HFF-Myc (cell line): ENCODE results near the gene INS.
"Not testable (repeated sequence)": the region's sequence is repeated elsewhere in the genome, so short reads cannot be mapped to it uniquely, and the experiment has no call there.

ENCODE experiments used
- DNase-seq: peaks from one replicate; pipeline ENCODE4 v3.0.0-alpha.2; 2011; ENCODE audit warnings: low read depth; ENCODE audit errors: extremely low read depth
- H3K4me3 ChIP-seq: replicated peaks from 2 replicates; pipeline ENCODE4 v1.5.1; 2011; ENCODE audit warnings: low read depth, mild to moderate bottlenecking, control low read depth, low read length
- TF ChIP-seq, protein P1 (sequence below): IDR thresholded peaks from 2 replicates; pipeline ENCODE4 v1.5.1; 2012; ENCODE audit warnings: mild to moderate bottlenecking, low read depth, low read length, control low read depth; ENCODE audit errors: missing control alignments

INS gene

DNA sequence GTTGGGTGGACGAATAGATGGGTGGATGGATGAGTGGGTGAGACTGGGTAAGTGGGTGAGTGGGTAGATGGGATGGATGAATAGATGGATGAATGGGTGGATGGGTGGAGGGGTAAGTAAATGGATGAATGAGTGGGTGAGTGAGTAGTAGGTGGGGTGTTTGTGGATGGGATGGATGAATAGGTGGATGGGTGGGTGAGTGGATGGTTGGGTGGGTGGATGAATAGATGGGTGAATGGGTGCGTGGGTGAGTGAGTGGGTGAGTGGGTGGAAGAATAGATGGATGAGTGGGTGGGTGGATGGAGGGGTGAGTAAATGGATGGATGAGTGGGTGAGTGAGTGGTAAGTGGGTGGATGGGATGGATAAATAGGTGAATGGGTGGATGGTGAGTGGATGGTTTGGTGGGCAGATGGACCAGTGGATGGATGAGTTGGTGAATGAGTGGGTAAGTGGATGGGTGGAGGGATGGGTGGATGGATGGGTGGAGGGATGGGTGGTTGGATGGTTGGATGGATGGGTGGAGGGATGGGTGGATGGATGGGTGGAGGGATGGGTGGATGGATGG, 34.4 kb downstream of the INS start:
- no peak overlapping the region for H3K4me3 ChIP-seq
- TF ChIP-seq, protein P1, sequence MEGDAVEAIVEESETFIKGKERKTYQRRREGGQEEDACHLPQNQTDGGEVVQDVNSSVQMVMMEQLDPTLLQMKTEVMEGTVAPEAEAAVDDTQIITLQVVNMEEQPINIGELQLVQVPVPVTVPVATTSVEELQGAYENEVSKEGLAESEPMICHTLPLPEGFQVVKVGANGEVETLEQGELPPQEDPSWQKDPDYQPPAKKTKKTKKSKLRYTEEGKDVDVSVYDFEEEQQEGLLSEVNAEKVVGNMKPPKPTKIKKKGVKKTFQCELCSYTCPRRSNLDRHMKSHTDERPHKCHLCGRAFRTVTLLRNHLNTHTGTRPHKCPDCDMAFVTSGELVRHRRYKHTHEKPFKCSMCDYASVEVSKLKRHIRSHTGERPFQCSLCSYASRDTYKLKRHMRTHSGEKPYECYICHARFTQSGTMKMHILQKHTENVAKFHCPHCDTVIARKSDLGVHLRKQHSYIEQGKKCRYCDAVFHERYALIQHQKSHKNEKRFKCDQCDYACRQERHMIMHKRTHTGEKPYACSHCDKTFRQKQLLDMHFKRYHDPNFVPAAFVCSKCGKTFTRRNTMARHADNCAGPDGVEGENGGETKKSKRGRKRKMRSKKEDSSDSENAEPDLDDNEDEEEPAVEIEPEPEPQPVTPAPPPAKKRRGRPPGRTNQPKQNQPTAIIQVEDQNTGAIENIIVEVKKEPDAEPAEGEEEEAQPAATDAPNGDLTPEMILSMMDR = no peak
- DNase-seq = no peak

DNA sequence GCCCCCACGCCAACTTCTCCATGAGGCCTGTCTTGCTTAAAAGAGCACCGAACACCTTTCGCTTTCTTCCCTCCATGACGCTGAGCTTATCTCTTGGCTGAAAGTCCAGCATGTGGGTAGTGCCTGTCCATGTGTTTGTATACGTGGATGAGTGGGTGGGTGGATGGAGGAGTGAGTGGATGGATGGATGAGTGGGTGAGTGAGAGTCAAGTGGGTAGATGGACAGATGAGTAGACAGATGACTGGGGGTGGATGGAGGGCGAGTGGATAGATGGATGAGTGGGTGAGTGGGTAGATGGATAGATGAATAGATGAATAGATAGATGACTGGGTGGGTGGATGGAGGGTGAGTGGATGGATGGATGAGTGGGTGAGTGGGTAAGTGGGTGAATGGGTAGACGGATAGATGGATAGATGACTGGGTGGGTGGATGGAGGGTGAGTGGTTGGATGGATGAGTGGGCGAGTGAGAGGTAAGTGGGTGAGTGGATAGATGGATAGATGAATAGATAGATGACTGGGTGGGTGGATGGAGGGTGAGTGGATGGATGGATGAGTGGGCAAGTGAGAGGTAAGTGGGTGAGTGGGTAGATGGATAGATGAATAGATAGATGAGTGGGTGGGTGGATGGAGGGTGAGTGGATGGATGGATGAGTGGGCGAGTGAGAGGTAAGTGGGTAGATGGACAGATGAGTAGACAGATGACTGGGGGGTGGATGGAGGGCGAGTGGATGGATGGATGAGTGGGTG, 36.1 kb downstream of the INS start:
- H3K4me3 ChIP-seq, DNase-seq: not testable (repeated sequence)

DNA sequence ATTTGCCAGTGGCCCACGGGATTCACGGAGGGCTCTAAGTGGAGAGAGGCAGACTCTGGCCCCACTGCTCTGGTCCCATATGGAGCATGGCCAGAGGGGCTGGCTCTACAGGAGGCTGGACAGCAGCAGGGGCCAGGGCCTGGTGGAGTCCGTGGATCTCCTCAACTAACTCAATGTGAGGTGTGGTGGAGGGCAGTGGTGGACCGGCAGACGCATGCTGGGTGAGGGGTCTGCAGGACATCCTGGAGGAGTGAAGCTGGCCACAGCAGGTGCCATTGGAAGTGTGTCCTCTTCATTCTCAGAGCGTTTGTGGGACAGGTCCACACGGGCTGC, 37.4 kb downstream of the INS start:
- no peak overlapping the region for H3K4me3 ChIP-seq
- no peak for DNase-seq
- TF ChIP-seq, protein P1 = no peak

DNA sequence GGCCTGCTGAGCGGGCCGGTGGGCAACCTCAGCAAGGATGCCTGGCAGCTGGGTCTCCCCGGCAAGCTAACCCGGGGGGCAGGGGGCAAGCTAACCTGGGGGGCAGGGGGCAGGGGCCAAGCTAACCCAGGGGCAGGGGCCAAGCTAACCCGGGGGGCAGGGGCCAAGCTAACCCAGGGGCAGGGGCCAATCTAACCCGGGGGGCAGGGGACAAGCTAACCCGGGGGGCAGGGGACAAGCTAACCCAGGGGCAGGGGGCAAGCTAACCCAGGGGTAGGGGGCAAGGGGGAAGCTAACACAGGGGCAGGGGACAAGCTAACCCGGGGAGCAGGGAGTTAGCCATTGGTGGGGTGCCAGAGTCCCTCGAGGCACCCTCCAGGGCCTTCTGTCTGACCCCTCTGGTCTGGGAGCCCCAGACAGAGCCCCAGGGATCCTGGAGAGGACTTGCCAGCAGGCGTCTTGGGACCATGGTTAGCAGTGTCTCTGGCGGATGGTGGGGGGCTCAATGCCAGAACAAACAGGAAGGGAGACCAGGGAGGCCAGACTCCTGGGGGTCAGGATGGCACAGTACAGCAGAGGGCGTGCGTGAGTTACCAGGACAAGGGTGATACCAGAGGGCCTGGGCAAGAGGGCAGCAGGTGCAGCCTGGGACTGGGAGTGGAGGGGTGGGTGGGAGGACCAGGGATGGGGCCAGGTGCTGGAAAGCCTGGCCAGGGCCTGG, 37.9 kb downstream of the INS start:
- no peak for DNase-seq
- TF ChIP-seq, protein P1 = no peak

DNA sequence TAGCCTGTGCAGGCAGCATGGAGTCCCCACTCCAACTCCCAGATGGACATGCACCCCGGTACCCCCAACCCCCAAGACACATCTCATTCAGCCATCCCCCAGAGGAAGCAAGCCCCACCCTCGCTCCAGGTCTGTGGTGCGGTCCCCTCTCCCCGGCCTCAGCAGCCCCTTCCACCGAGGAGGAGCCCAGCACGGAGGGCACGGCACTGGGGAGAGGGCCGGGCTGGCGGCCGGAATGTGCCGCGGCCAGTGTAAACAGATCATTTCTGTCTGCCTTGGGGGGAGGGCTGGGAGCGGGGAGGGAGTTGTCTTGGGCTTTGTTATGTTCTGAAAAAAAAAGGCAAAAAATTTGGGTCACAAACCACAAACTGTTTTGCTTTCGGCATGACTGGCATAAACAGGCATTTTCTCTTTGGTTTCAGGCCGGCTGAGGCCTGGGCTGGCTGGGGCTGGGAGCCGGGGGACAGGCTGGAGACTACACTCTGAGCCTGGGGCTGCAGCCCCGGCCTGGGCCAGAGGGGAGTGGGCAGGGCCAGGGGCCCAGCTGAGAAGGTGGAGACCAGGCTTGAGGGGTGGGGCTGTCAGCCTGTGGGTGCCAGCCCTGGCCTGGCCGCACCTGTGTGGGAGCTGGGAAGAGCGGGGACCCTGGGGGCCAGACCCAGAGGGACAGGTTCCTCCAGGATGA, 38.6 kb downstream of the INS start:
- H3K4me3 ChIP-seq = no peak overlapping the region
- DNase-seq = no peak
- TF ChIP-seq, protein P1 = no peak

More for the DNA sequence above, 37.9 kb downstream of the INS start:
- no peak overlapping the region for H3K4me3 ChIP-seq

DNA sequence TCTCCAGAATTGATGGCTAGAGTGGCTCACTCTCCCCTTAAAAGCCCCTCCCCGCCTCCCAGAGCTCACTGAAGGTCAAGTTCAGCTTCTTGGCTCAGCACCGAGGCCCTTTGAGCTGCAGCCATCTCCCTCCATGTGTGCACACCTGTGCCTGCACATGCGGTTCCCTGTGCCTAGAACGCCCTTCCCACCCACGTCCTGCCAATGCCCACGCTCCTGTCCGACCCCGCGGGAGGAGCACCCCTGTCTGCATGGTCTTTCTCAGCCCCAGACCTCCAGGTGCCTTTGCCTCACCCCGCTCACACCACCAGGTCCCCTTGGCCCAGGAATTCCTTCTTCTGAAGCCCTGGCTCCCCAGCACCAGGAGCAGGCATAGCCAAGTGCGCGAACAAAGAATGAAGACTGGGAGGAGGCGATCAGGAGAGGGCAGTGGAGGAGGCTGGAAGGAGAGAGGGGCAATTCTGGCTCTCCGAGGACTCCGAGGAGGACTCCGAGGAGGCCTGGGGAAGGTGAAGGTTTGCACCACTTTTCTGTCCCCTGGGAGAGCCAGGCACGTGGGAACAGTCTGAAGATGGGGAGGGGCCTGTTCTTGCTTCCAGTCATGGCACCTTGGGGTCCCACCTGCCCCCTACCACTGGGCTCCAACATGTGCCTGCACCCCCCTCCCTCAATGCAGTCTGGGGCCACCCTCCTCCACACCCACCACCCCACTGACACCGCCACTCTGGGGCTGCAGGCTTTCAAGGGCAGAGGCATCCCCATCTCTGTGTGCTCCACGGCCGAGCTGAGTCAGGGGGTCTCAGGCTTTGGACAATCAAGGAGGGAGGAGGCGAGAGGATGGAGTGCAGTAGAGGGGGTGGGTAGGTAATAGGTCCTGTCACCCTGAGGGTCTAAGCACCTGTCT, 39.5 kb downstream of the INS start:
- no peak overlapping the region for H3K4me3 ChIP-seq
- no peak for DNase-seq
- TF ChIP-seq, protein P1 = no peak
